H1 (cell line): ENCODE data around the gene VAX1. TPM values are rescaled to one million over a fixed set of nuclear protein-coding genes. Genes with fewer than 3 reads are reported as not detected.

ENCODE experiments used
- CTCF ChIA-PET: fragments of 300-600 bp; sonication (Branson Sonifier 250); formaldehyde crosslinking; loops from one replicate; lab custom pipeline; 2021; ENCODE audit not compliant: partially characterized antibody; lab: Charles Lee
- POLR2A ChIA-PET: fragments of 300-600 bp; sonication (Branson Sonifier 250); formaldehyde crosslinking; loops from one replicate; lab custom pipeline; 2021; ENCODE audit warnings: inconsistent platforms; ENCODE audit not compliant: partially characterized antibody; lab: Charles Lee
- DNase-seq, 2 experiments: peaks; one replicate each; pipeline versions ENCODE4 v3.0.0 to v3.0.0-alpha.2; 2010 to 2022; ENCODE audit warnings: low spot score in 2 of 2, low read depth in 1 of 2, mixed read lengths in 1 of 2
- FAIRE-seq: peaks from 2 replicates; lab custom pipeline; 2011; peaks lifted over from hg19 to GRCh38; lab: Jason Lieb, UNC
- H2AFZ ChIP-seq: 2 replicates; pipeline ENCODE4 v1.8.1; 2012; ENCODE audit warnings: low read length, inconsistent platforms
- H2AK5ac ChIP-seq: 2 replicates; pipeline ENCODE4 v1.6.1; 2013; ENCODE audit warnings: low read depth, low read length
- H2BK120ac ChIP-seq: replicated peaks from 2 replicates; pipeline ENCODE3; 2013; ENCODE audit warnings: low read depth, low read length, inconsistent platforms
- H2BK12ac ChIP-seq: 2 replicates; pipeline ENCODE4 v1.6.1; 2013; ENCODE audit warnings: low read depth, low read length
- H2BK15ac ChIP-seq: 2 replicates; pipeline ENCODE4 v1.6.1; 2013; ENCODE audit warnings: low read length
- H2BK20ac ChIP-seq: 2 replicates; pipeline ENCODE4 v1.6.1; 2013; ENCODE audit warnings: low read length
- H2BK5ac ChIP-seq: 2 replicates; pipeline ENCODE4 v1.6.1; 2013; ENCODE audit warnings: low read depth, low read length
- H3K14ac ChIP-seq: 2 replicates; pipeline ENCODE4 v1.6.1; 2013; ENCODE audit warnings: inconsistent platforms; ENCODE audit not compliant: insufficient read length
- H3K18ac ChIP-seq: 2 replicates; pipeline ENCODE4 v1.6.1; 2013; ENCODE audit warnings: low read length; ENCODE audit errors: extremely low read depth
- H3K23ac ChIP-seq: 2 replicates; pipeline ENCODE4 v1.6.1; 2013; ENCODE audit warnings: inconsistent platforms; ENCODE audit not compliant: insufficient read length
- H3K23me2 ChIP-seq: 2 replicates; pipeline ENCODE4 v1.6.1; 2013; ENCODE audit warnings: low read depth, low read length
- H3K27ac ChIP-seq: 2 replicates; pipeline ENCODE4 v1.6.1; 2011; ENCODE audit warnings: low read depth, low read length, inconsistent platforms
- H3K27me3 ChIP-seq, 4 experiments: replicated peaks in 1 of 4; 1 replicate in 1 of 4; 2 replicates in 3 of 4; pipeline versions ENCODE4 v1.6.1 to v1.8.1; 2011 to 2013; ENCODE audit warnings: low read length in 3 of 4, mild to moderate bottlenecking in 3 of 4, inconsistent platforms in 2 of 4, mixed read lengths in 2 of 4, moderate library complexity in 1 of 4; ENCODE audit not compliant: control insufficient read depth in 3 of 4, insufficient read depth in 3 of 4; ENCODE audit errors: extremely low read depth in 1 of 4
- H3K36me3 ChIP-seq, 4 experiments: 2 replicates each; pipeline versions ENCODE4 v1.6.1 to v1.8.1; 2011 to 2013; ENCODE audit warnings: mild to moderate bottlenecking in 4 of 4, low read length in 3 of 4, moderate library complexity in 2 of 4, control low read depth in 1 of 4, inconsistent platforms in 1 of 4; ENCODE audit not compliant: insufficient read depth in 4 of 4, control insufficient read depth in 2 of 4
- H3K4ac ChIP-seq: replicated peaks from 2 replicates; pipeline ENCODE3; 2013; ENCODE audit warnings: low read length, low read depth, mixed read lengths, inconsistent platforms; ENCODE audit not compliant: insufficient read length
- H3K4me1 ChIP-seq, 4 experiments: replicated peaks in 1 of 4; 1 replicate in 1 of 4; 2 replicates in 3 of 4; pipeline versions ENCODE4 v1.6.1 to v1.8.1; 2011 to 2013; ENCODE audit warnings: low read length in 3 of 4, inconsistent platforms in 2 of 4, mixed read lengths in 1 of 4; ENCODE audit not compliant: insufficient read depth in 4 of 4, control insufficient read depth in 3 of 4
- H3K4me2 ChIP-seq, 2 experiments: 2 replicates each; pipeline versions ENCODE4 v1.6.1 to v1.8.1; 2011 to 2013; ENCODE audit warnings: low read depth in 2 of 2, low read length in 2 of 2, control low read depth in 1 of 2, inconsistent platforms in 1 of 2, mild to moderate bottlenecking in 1 of 2; ENCODE audit not compliant: insufficient read depth in 1 of 2
- H3K4me3 ChIP-seq, 4 experiments: fragments of 200-600, 300-600 bp in 1 of 4; sonication (generic), shearing (Covaris generic), sonication (Bioruptor Twin) in 1 of 4; 2 replicates each; pipeline versions ENCODE4 v1.5.1 to v1.8.1; 2011 to 2016; ENCODE audit warnings: low read length in 4 of 4, low read depth in 3 of 4, control low read depth in 2 of 4, inconsistent platforms in 2 of 4, mild to moderate bottlenecking in 2 of 4, mixed read lengths in 1 of 4, moderate library complexity in 1 of 4; ENCODE audit not compliant: insufficient read depth in 2 of 4; ENCODE audit errors: extremely low read depth in 1 of 4
- H3K56ac ChIP-seq: replicated peaks from 2 replicates; pipeline ENCODE3; 2013; ENCODE audit warnings: low read depth, mild to moderate bottlenecking, mixed read lengths, low read length, inconsistent platforms; ENCODE audit not compliant: insufficient read length
- H3K79me1 ChIP-seq: 2 replicates; pipeline ENCODE4 v1.6.1; 2013; ENCODE audit warnings: low read depth, low read length, control low read depth
- H3K79me2 ChIP-seq, 2 experiments: 2 replicates each; pipeline versions ENCODE4 v1.6.1 to v1.8.1; 2012 to 2013; ENCODE audit warnings: low read length in 2 of 2, mild to moderate bottlenecking in 2 of 2, inconsistent platforms in 1 of 2; ENCODE audit not compliant: insufficient read depth in 2 of 2, control insufficient read depth in 1 of 2
- H3K9ac ChIP-seq, 4 experiments: replicated peaks in 1 of 4; 1 replicate in 1 of 4; 2 replicates in 3 of 4; pipeline versions ENCODE4 v1.6.1 to v1.8.1; 2011 to 2013; ENCODE audit warnings: low read depth in 3 of 4, low read length in 3 of 4, control low read depth in 2 of 4, mild to moderate bottlenecking in 2 of 4, moderate library complexity in 2 of 4, inconsistent platforms in 1 of 4; ENCODE audit errors: extremely low read depth in 1 of 4
- H3K9me3 ChIP-seq, 2 experiments: 2 replicates each; pipeline versions ENCODE4 v1.6.1 to v1.8.1; 2012 to 2013; ENCODE audit warnings: mild to moderate bottlenecking in 2 of 2, moderate library complexity in 2 of 2, control low read depth in 1 of 2, inconsistent platforms in 1 of 2, low read depth in 1 of 2, low read length in 1 of 2, mixed read lengths in 1 of 2; ENCODE audit not compliant: insufficient read depth in 2 of 2
- H4K20me1 ChIP-seq, 2 experiments: replicated peaks in 1 of 2; 2 replicates each; pipeline versions ENCODE3 to v1.8.1; 2011 to 2013; ENCODE audit warnings: inconsistent platforms in 2 of 2, low read length in 2 of 2, mild to moderate bottlenecking in 1 of 2; ENCODE audit not compliant: insufficient read depth in 2 of 2, control insufficient read depth in 1 of 2
- H4K5ac ChIP-seq: 2 replicates; pipeline ENCODE4 v1.6.1; 2013; ENCODE audit warnings: low read length, low read depth, mixed read lengths, inconsistent platforms; ENCODE audit not compliant: insufficient read length
- H4K8ac ChIP-seq: 2 replicates; pipeline ENCODE4 v1.8.0; 2013; ENCODE audit warnings: mild to moderate bottlenecking, moderate library complexity, low read length, inconsistent platforms; ENCODE audit not compliant: insufficient read depth; ENCODE audit errors: extremely low read depth
- H4K91ac ChIP-seq: replicated peaks from 2 replicates; pipeline ENCODE3; 2013; ENCODE audit warnings: low read length, mixed read lengths, inconsistent platforms; ENCODE audit not compliant: insufficient read length
- BACH1 ChIP-seq: IDR thresholded peaks from 2 replicates; pipeline ENCODE4 v1.6.1; 2012; ENCODE audit warnings: low read length, improper control_type of control experiment
- CREB1 ChIP-seq: IDR thresholded peaks from 2 replicates; pipeline ENCODE4 v1.6.1; 2012; ENCODE audit warnings: inconsistent platforms
- CTCF ChIP-seq, 3 experiments: IDR thresholded peaks; 1 replicate in 2 of 3; 2 replicates in 1 of 3; pipeline versions ENCODE4 v1.5.1 to v1.6.1; 2011; ENCODE audit warnings: low read length in 3 of 3, mild to moderate bottlenecking in 3 of 3, inconsistent platforms in 2 of 3, low read depth in 1 of 3, moderate library complexity in 1 of 3; ENCODE audit not compliant: insufficient read depth in 1 of 3; ENCODE audit errors: control extremely low read depth in 1 of 3
- EZH2 ChIP-seq: fragments of 200-600 bp; sonication (generic); IDR thresholded peaks from 2 replicates; pipeline ENCODE4 v1.7.1; 2012; ENCODE audit warnings: low read depth, mild to moderate bottlenecking, moderate library complexity, low read length, inconsistent platforms; ENCODE audit not compliant: severe bottlenecking
- JUND ChIP-seq: IDR thresholded peaks from 2 replicates; pipeline ENCODE4 v1.6.1; 2011; ENCODE audit warnings: mild to moderate bottlenecking, improper control_type of control experiment, low read length
- POLR2A ChIP-seq, 2 experiments: IDR thresholded peaks; 1 replicate in 1 of 2; 2 replicates in 1 of 2; pipeline ENCODE4 v1.6.1; 2011; ENCODE audit warnings: low read depth in 2 of 2, low read length in 2 of 2, mild to moderate bottlenecking in 2 of 2; ENCODE audit errors: control extremely low read depth in 1 of 2
- SAP30 ChIP-seq: fragments of 300-600 bp; sonication (generic); IDR thresholded peaks from 2 replicates; pipeline ENCODE4 v1.7.1; 2012; ENCODE audit warnings: low read length, moderate library complexity, mild to moderate bottlenecking, inconsistent platforms; ENCODE audit not compliant: insufficient read depth, insufficient replicate concordance
- SRF ChIP-seq: IDR thresholded peaks from 2 replicates; pipeline ENCODE4 v1.6.1; 2011; ENCODE audit warnings: mild to moderate bottlenecking, low read depth, low read length, moderate library complexity
- TAF1 ChIP-seq: IDR thresholded peaks from 2 replicates; pipeline ENCODE4 v1.6.1; 2011; ENCODE audit warnings: mild to moderate bottlenecking, low read depth, low read length
- WGBS, 2 experiments: shearing (Covaris generic) in 1 of 2; methylation state at CpG; one replicate each; pipeline versions ENCODE4 v1.1.6 to v1.1.7; 2013 to 2015; ENCODE audit warnings: low lambda C conversion rate in 2 of 2, mixed read lengths in 2 of 2, inconsistent platforms in 1 of 2, low coverage in 1 of 2, missing lambda C conversion rate in 1 of 2; ENCODE audit not compliant: insufficient replicate concordance in 2 of 2, insufficient coverage in 1 of 2, insufficient read length in 1 of 2; ENCODE audit errors: extremely low coverage in 1 of 2, missing lambda C conversion rate in 1 of 2; 5-methylcytosine and 5-hydroxymethylcytosine counted together
- polyA plus RNA-seq, 7 experiments: library from polyadenylated mRNA; depleted of rRNA in 3 of 7; stranded (reverse) in 5 of 7; unstranded in 2 of 7; fragments of >200 nt in 5 of 7; fragments of 200-250 nt in 2 of 7; gene quantifications; 1 replicate in 5 of 7; 2 replicates in 1 of 7; 4 replicates in 1 of 7; pipeline versions ENCODE4 v1.2.1 to v1.2.3, GENCODE V29; 2011 to 2013; ENCODE audit warnings: missing spikeins in 2 of 7, mixed read lengths in 2 of 7
- total RNA-seq: library from RNA; stranded (reverse); fragmentation: NEBNext Ultra II Directional; extraction: Animal tissue kit (Norgen Biotek cat#: 25700); gene quantifications from 2 replicates; pipeline ENCODE4 v1.2.1, GENCODE V29; 2021

Gene VAX1
- total and polyA plus RNA-seq, 2 of the 8 experiments (the other 6 are each of a cell fraction or from before 2014, with no cell fraction given), result not detected

- no peak overlapping the region for H3K23ac ChIP-seq
- no peak overlapping the region for H2AFZ ChIP-seq
- no peaks in the 10 kb centered on the region for H3K79me1 ChIP-seq
- ChIA-PET POLR2A (interaction anchor here (0.7 to 4.6 kb wide), 2 partner anchors 29 to 35 kb away, joined by 3 to 24 read pairs; partner anchors contain the start of gene VAX1), CTCF (interaction anchor here (0.9 to 15.5 kb wide), 13 partner anchors 7 to 386 kb away, joined by 3 to 531 read pairs (median 10); partner anchors contain the start of gene VAX1)
- 0 out of 8 replicates have a peak, but pooled peaks cover 0 to 3% (median 0%) of the 10 kb centered on the region in 4 experiments for H3K36me3 ChIP-seq
- H3K9ac ChIP-seq, result no peak overlapping the region
- no peak overlapping the region for H2BK5ac ChIP-seq
- no peak overlapping the region for H4K8ac ChIP-seq
- peak overlapping the region; percentile 60; the same call in 1 of the 2 replicates for H2BK12ac ChIP-seq
- peak overlapping the region in 1 of 4 experiments; percentile 48; a peak in 3 of 8 replicates for H3K4me3 ChIP-seq
- H4K5ac ChIP-seq, result no peak overlapping the region
- no peaks in the 10 kb centered on the region for H3K9me3 ChIP-seq
- no peak overlapping the region for H3K56ac ChIP-seq
- DNase-seq (peak in 1 of 2 experiments; percentile 50), FAIRE-seq (no peak)
- H3K4me2 ChIP-seq, result peak overlapping the region; percentile 38 to 62; a peak in 3 of 4 replicates
- H3K27ac ChIP-seq, result no peak overlapping the region
- peaks cover 80 to 98% (median 96%) of the 10 kb centered on the region in 4 experiments for H3K27me3 ChIP-seq
- 8% methylated on average over 32 of the region's 32 CpGs; no CpG with 5 or more reads in 1 of the 2 experiments for WGBS, 2 experiments
- no peak overlapping the region for H3K4ac ChIP-seq
- peaks cover 8% of the 10 kb centered on the region for H3K23me2 ChIP-seq
- H3K18ac ChIP-seq, result no peak overlapping the region; the same call in 1 of the 2 replicates
- H3K14ac ChIP-seq, result no peak overlapping the region
- H3K4me1 ChIP-seq, result peaks cover 5 to 24% (median 9%) of the 10 kb centered on the region in 4 experiments
- no peak overlapping the region for H2AK5ac ChIP-seq
- H4K91ac ChIP-seq, result no peak overlapping the region
- peaks cover 19 to 21% of the 10 kb centered on the region in 2 experiments for H4K20me1 ChIP-seq
- H2BK15ac ChIP-seq, result no peak overlapping the region
- H2BK20ac ChIP-seq, result no peak overlapping the region
- no peak overlapping the region for H2BK120ac ChIP-seq
- no peaks in the 10 kb centered on the region for H3K79me2 ChIP-seq
- TF ChIP-seq POLR2A (IDR thresholded peaks at IDR 0.05; ENCODE audit: control extremely low read depth in 1 of 2, low read depth in 2 of 2, low read length in 2 of 2) (no peak), TAF1 (no peak), CTCF (IDR thresholded peaks at IDR 0.05; ENCODE audit: control extremely low read depth in 1 of 3, insufficient read depth in 1 of 3, low read depth in 1 of 3, low read length in 3 of 3) (no peak), EZH2 (peak; percentile 57), BACH1 (no peak), SRF (no peak), CREB1 (no peak), SAP30 (no peak), JUND (no peak)
Measured at GRCh38 chr10:117164592-117165537, 26.8 kb upstream of the VAX1 start.
